Muscle layer of duodenum (tissue), 2 donors: ENCODE measurements around the gene DDX18.

ENCODE experiments used
- H3K27ac ChIP-seq: one replicate; pipeline ENCODE4 v1.7.0; 2013; ENCODE audit warnings: mild to moderate bottlenecking, low read length
- H3K27me3 ChIP-seq: one replicate; pipeline ENCODE4 v1.7.0; 2013; ENCODE audit warnings: low read depth, mild to moderate bottlenecking, control low read depth, low read length
- H3K36me3 ChIP-seq, 2 donors: one replicate each; pipeline ENCODE4 v1.7.0; 2013; ENCODE audit warnings: low read length in 2 of 2, control low read depth in 1 of 2, mild to moderate bottlenecking in 1 of 2; ENCODE audit not compliant: insufficient read depth in 2 of 2, control insufficient read depth in 1 of 2
- H3K4me1 ChIP-seq, 2 donors: one replicate each; pipeline ENCODE4 v1.7.0; 2013; ENCODE audit warnings: low read length in 2 of 2, mild to moderate bottlenecking in 2 of 2, control low read depth in 1 of 2, moderate library complexity in 1 of 2; ENCODE audit not compliant: insufficient read depth in 2 of 2, control insufficient read depth in 1 of 2
- H3K4me3 ChIP-seq, 2 donors: one replicate each; pipeline ENCODE4 v1.7.0; 2013; ENCODE audit warnings: low read length in 2 of 2, low read depth in 1 of 2, mild to moderate bottlenecking in 1 of 2
- H3K9me3 ChIP-seq, 2 donors: one replicate each; pipeline ENCODE4 v1.7.0; 2013; ENCODE audit warnings: low read length in 2 of 2, control low read depth in 1 of 2, mild to moderate bottlenecking in 1 of 2; ENCODE audit not compliant: control insufficient read depth in 1 of 2
- donor health status: healthy.

The DDX18 gene

GRCh38 chr2:117814417-117815264 is at the start of gene DDX18:
TSS of gene DDX18 (plus strand) at chr2:117814691. CDS start at chr2:117814778, 87 bp downstream.
- H3K36me3 ChIP-seq, result peaks cover 25% of the 10 kb centered on the region in 2 donors
- peaks cover 11 to 19% of the 10 kb centered on the region in 2 donors for H3K4me1 ChIP-seq
- no peaks in the 10 kb centered on the region for H3K9me3 ChIP-seq
- H3K4me3 ChIP-seq, result peak within 1 kb of the TSS; percentile 91 to 96
- H3K27me3 ChIP-seq, result no peaks in the 10 kb centered on the region
- H3K27ac ChIP-seq, result peak within 1 kb of the TSS; percentile 88

GRCh38 chr2:117770730-117771129 is 43.8 kb upstream of the DDX18 start:
- no peak overlapping the region for H3K4me3 ChIP-seq
- H3K4me1 ChIP-seq, result no peaks in the 10 kb centered on the region
- no peaks in the 10 kb centered on the region for H3K27me3 ChIP-seq
- no peaks in the 10 kb centered on the region for H3K9me3 ChIP-seq
- H3K36me3 ChIP-seq, result no peaks in the 10 kb centered on the region
- no peak overlapping the region for H3K27ac ChIP-seq

DNA sequence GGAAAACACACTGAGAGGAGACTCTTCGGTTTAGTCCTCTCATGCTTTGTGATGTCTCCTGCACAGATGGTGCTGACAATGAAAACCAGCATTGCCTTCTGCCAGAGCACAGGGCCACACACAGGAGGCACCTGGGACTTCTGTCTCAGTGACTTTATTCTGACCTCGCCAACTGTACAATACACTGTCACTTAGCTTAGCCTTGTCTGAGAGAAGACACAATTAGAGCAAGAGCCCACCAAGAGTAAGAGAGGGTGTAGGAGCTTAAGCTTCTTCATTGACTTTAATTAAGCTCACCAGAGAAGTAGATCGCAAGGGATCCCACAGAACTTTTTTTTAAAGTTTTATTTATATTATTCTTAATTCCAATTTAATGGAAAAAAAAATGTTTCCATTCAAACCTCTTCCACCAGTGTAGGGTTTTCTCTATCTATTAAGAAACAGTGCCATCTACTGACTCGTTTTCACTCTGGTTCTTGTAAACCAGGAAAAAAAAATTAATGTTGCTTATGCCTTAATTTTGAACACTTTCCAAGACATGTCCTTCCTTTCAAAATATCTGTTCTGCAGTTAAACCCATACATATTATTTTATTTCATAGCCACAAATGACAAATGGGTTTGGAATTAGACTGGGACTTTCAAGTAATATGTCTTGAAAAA is 42.4 kb upstream of the DDX18 start:
- Histone ChIP-seq H3K27ac (no peak overlapping the region), H3K9me3 (no peaks in the 10 kb centered on the region), H3K4me3 (no peak overlapping the region), H3K4me1 (no peaks in the 10 kb centered on the region), H3K27me3 (no peaks in the 10 kb centered on the region), H3K36me3 (no peaks in the 10 kb centered on the region)

GRCh38 chr2:117774716-117775115 is 39.8 kb upstream of the DDX18 start:
- no peaks in the 10 kb centered on the region for H3K27me3 ChIP-seq

DNA sequence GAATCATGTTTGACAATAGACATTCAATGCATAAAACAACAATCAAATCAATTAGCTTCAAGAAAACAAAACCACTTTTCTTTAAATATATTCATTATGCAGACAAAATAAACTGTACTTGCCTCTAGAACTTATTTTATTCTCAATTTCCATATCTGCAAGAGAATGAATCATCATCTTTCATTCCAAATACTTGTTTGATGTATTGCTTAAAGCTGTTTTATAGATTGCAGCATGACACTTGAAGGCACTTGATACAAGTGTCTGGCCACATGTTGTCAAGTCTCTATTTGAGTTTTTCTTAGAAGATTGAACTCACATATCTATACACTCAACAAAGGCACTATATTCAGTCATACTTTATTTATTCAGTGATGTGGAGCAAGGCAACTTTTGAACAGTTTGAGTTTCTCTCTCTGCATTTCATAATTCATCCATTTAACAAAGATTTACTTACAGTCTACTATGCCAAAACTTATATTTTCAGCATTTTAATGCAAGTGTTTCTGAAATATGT is 38.7 kb upstream of the DDX18 start:
- H3K4me1 ChIP-seq, result no peaks in the 10 kb centered on the region
- H3K9me3 ChIP-seq, result no peaks in the 10 kb centered on the region
- H3K27me3 ChIP-seq, result no peaks in the 10 kb centered on the region
- H3K36me3 ChIP-seq, result no peaks in the 10 kb centered on the region
- H3K27ac ChIP-seq, result no peak overlapping the region
- H3K4me3 ChIP-seq, result no peak overlapping the region

More at GRCh38 chr2:117774716-117775115, 39.8 kb upstream of the DDX18 start:
- H3K4me1 ChIP-seq, result no peaks in the 10 kb centered on the region
- no peak overlapping the region for H3K27ac ChIP-seq
- no peaks in the 10 kb centered on the region for H3K9me3 ChIP-seq
- no peak overlapping the region for H3K4me3 ChIP-seq
- no peaks in the 10 kb centered on the region for H3K36me3 ChIP-seq

- Histone ChIP-seq H3K9me3 (no peaks in the 10 kb centered on the region), H3K36me3 (no peaks in the 10 kb centered on the region), H3K27me3 (no peaks in the 10 kb centered on the region), H3K27ac (no peak overlapping the region), H3K4me3 (no peak overlapping the region), H3K4me1 (no peaks in the 10 kb centered on the region)
These were observed 37.6 kb upstream of the DDX18 start for GRCh38 chr2:117776888-117777287.

DNA sequence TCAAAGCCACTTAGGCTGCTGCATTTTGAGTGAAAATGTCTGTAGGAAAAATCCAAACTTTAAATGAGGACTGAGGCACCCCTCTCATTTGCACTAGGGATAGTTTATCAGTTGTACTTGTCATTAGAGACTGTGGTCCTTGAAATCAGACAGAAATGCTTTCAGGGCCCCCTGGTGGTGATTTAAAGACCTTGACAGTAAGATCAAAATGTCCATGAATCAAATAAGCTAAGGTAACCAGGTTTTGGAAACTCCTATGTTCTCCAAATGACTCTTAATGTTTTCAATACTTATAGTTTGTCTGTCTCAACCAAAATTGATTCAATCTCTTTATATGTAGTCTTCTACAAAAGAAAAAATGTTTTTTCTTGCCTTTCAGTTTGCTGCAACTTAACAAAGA is 28.8 kb upstream of the DDX18 start:
- no peaks in the 10 kb centered on the region for H3K27me3 ChIP-seq
- H3K4me3 ChIP-seq, result no peak overlapping the region
- H3K9me3 ChIP-seq, result peaks cover 0 to 3% of the 10 kb centered on the region in 2 donors
- H3K4me1 ChIP-seq, result no peaks in the 10 kb centered on the region
- no peaks in the 10 kb centered on the region for H3K36me3 ChIP-seq
- no peak overlapping the region for H3K27ac ChIP-seq

- Histone ChIP-seq H3K27ac (no peak overlapping the region), H3K9me3 (peaks cover 0 to 3% of the 10 kb centered on the region in 2 donors), H3K27me3 (no peaks in the 10 kb centered on the region), H3K36me3 (no peaks in the 10 kb centered on the region), H3K4me1 (no peaks in the 10 kb centered on the region), H3K4me3 (no peak overlapping the region)
These were observed 28.0 kb upstream of the DDX18 start for GRCh38 chr2:117786520-117786919.

DNA sequence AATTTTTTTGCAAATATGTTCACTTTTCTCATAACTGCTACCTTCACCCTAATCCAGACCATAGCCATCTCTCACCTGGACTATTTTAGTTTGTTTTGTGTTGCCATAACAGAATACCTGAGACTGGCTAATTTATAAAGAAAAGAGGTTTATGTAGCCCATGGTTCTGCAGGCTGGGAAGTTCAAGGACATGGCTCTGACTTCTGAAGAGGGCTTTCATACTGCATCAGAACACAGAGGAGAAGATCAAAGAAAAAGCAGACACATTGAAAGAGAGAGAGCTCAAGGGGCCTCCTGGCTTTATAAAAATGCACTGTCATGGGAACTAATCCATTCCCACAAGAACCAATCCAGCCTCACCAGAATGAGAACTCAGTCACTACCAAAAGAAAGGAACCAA is 25.0 kb upstream of the DDX18 start:
- Histone ChIP-seq H3K27me3 (no peaks in the 10 kb centered on the region), H3K4me1 (no peaks in the 10 kb centered on the region), H3K36me3 (no peaks in the 10 kb centered on the region), H3K27ac (no peak overlapping the region), H3K9me3 (peaks cover 0 to 3% of the 10 kb centered on the region in 2 donors), H3K4me3 (no peak overlapping the region)

DNA sequence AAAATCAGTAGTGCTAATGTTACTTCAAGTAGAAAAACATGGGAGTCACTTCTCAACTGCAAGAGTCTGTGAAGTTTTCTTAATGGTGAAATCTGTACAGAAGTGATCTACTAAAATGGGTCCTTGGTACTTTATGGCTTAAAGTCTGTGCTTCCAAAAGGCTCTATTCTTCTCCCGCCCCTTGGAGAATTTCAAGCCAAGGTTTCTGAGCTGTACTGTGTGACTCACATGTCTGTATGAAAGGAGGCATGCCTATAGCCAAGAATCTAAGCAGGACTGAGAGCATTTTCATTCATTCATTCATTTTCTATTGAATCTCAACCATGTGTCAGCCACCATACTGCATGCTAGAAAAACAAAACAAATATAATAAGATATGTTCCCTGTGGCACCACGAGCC is 19.8 kb upstream of the DDX18 start:
- H3K4me1 ChIP-seq, result no peaks in the 10 kb centered on the region
- H3K27ac ChIP-seq, result no peak overlapping the region
- H3K36me3 ChIP-seq, result no peaks in the 10 kb centered on the region
- H3K27me3 ChIP-seq, result no peaks in the 10 kb centered on the region
- no peaks in the 10 kb centered on the region for H3K9me3 ChIP-seq
- no peak overlapping the region for H3K4me3 ChIP-seq

DNA sequence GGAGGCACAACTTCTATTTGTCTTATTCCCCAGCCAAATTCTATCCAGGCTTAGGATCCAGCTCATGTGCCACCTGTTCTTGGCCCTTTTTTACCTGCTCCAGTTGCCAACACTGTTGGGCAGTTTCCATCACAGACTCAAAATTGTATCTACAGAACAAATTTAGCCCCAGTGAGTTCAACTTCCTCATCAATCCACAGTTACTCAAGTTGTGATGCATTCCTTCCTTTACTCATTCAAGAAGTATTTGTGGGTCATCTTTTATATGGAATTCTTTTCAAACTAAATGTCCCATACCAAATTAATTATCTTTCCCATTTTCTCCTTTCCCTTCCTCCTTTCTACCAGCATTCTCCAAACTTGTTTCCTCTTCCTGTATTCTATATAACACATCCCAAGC is 12.7 kb upstream of the DDX18 start:
- Histone ChIP-seq H3K36me3 (no peaks in the 10 kb centered on the region), H3K27me3 (no peaks in the 10 kb centered on the region), H3K9me3 (no peaks in the 10 kb centered on the region)

More for the DNA sequence above, 12.7 kb upstream of the DDX18 start:
- Histone ChIP-seq H3K4me1 (no peaks in the 10 kb centered on the region), H3K27ac (no peak overlapping the region), H3K4me3 (no peak overlapping the region)
